Vagina (tissue), 2 donors: Measurements from ENCODE around the gene DPP6.

Experiments
- POLR2A ChIP-seq, 2 donors: fragments of 450-650 bp; IDR thresholded peaks; one replicate each; pipeline ENCODE4 v1.6.1; 2017; ENCODE audit warnings: antibody characterized with exemption in 2 of 2, mild to moderate bottlenecking in 2 of 2, moderate library complexity in 2 of 2
- POLR2AphosphoS5 ChIP-seq, 2 donors: sonication (generic); formaldehyde crosslinking; IDR thresholded peaks; one replicate each; pipeline ENCODE4 v1.9.0; 2017; ENCODE audit warnings: antibody characterized with exemption in 2 of 2, mild to moderate bottlenecking in 2 of 2, low read depth in 1 of 2; ENCODE audit not compliant: insufficient read depth in 1 of 2
- TF ChIP-seq, protein P1 (sequence below), 3 experiments: fragments of 450-650 bp in 2 of 3; fragments of 200-600 bp in 1 of 3; sonication (generic) in 1 of 3; IDR thresholded peaks; one replicate each; pipeline ENCODE4 v1.5.1; 2017 to 2019; ENCODE audit warnings: antibody characterized with exemption in 3 of 3, mild to moderate bottlenecking in 2 of 3, moderate library complexity in 2 of 3

DNA sequence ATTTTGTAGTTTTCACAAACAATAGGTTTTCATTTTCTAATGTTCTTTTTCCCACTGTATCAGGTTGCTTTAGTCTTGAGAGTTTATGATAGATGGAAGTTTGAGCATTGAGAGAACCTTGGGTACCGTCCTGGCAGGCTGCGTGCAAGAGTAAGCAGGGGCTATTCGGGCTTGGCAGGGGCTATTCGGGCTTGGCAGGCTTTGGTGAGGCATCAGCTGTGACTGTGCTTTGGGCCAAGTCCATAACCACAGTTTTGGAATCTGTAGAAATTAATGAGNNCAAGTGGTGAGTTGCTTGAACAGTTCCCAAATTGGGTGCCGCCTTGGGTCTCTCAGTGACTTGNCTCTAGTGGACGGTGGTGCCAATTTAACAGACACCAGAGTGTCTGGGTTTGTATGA lies 526.1 kb downstream of the DPP6 start:
- TF ChIP-seq, protein P1, sequence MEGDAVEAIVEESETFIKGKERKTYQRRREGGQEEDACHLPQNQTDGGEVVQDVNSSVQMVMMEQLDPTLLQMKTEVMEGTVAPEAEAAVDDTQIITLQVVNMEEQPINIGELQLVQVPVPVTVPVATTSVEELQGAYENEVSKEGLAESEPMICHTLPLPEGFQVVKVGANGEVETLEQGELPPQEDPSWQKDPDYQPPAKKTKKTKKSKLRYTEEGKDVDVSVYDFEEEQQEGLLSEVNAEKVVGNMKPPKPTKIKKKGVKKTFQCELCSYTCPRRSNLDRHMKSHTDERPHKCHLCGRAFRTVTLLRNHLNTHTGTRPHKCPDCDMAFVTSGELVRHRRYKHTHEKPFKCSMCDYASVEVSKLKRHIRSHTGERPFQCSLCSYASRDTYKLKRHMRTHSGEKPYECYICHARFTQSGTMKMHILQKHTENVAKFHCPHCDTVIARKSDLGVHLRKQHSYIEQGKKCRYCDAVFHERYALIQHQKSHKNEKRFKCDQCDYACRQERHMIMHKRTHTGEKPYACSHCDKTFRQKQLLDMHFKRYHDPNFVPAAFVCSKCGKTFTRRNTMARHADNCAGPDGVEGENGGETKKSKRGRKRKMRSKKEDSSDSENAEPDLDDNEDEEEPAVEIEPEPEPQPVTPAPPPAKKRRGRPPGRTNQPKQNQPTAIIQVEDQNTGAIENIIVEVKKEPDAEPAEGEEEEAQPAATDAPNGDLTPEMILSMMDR (IDR thresholded peaks at IDR 0.05), result no peak
- TF ChIP-seq POLR2A (IDR thresholded peaks at IDR 0.05), result no peak
- no peak for TF ChIP-seq POLR2AphosphoS5 (IDR thresholded peaks at IDR 0.05; ENCODE audit: insufficient read depth in 1 of 2, low read depth in 1 of 2)
